ENCODE measurements around the gene ZBTB8OS. TPM values are rescaled to one million over a fixed set of nuclear protein-coding genes. Genes with fewer than 3 reads are reported as not detected.

Gene ZBTB8OS
- polyA plus RNA-seq, 1 donor from 2014 or later: 96.7 TPM

GRCh38 chr1:32659581-32659980 is 9.2 kb upstream of the ZBTB8OS start:
- TF ChIP-seq SMC3 (conservative IDR thresholded peaks at IDR 0.05; ENCODE audit: poor library complexity) (no peak), EZH2 (IDR thresholded peaks at IDR 0.05; ENCODE audit: borderline replicate concordance, insufficient read depth, low read length, poor library complexity, severe bottlenecking) (no peak), TAF1 (IDR thresholded peaks at IDR 0.05; ENCODE audit: low read depth) (no peak), EP300 (conservative IDR thresholded peaks at IDR 0.05; ENCODE audit: poor library complexity, severe bottlenecking) (no peak), MXI1 (conservative IDR thresholded peaks at IDR 0.05; ENCODE audit: poor library complexity, severe bottlenecking) (no peak), RAD21 (conservative IDR thresholded peaks at IDR 0.05) (no peak), POLR2AphosphoS5 (IDR thresholded peaks at IDR 0.05) (no peak)
- TF ChIP-seq, protein P1, sequence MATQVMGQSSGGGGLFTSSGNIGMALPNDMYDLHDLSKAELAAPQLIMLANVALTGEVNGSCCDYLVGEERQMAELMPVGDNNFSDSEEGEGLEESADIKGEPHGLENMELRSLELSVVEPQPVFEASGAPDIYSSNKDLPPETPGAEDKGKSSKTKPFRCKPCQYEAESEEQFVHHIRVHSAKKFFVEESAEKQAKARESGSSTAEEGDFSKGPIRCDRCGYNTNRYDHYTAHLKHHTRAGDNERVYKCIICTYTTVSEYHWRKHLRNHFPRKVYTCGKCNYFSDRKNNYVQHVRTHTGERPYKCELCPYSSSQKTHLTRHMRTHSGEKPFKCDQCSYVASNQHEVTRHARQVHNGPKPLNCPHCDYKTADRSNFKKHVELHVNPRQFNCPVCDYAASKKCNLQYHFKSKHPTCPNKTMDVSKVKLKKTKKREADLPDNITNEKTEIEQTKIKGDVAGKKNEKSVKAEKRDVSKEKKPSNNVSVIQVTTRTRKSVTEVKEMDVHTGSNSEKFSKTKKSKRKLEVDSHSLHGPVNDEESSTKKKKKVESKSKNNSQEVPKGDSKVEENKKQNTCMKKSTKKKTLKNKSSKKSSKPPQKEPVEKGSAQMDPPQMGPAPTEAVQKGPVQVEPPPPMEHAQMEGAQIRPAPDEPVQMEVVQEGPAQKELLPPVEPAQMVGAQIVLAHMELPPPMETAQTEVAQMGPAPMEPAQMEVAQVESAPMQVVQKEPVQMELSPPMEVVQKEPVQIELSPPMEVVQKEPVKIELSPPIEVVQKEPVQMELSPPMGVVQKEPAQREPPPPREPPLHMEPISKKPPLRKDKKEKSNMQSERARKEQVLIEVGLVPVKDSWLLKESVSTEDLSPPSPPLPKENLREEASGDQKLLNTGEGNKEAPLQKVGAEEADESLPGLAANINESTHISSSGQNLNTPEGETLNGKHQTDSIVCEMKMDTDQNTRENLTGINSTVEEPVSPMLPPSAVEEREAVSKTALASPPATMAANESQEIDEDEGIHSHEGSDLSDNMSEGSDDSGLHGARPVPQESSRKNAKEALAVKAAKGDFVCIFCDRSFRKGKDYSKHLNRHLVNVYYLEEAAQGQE (IDR thresholded peaks at IDR 0.05; ENCODE audit: borderline replicate concordance): no peak
- TF ChIP-seq, protein P2, sequence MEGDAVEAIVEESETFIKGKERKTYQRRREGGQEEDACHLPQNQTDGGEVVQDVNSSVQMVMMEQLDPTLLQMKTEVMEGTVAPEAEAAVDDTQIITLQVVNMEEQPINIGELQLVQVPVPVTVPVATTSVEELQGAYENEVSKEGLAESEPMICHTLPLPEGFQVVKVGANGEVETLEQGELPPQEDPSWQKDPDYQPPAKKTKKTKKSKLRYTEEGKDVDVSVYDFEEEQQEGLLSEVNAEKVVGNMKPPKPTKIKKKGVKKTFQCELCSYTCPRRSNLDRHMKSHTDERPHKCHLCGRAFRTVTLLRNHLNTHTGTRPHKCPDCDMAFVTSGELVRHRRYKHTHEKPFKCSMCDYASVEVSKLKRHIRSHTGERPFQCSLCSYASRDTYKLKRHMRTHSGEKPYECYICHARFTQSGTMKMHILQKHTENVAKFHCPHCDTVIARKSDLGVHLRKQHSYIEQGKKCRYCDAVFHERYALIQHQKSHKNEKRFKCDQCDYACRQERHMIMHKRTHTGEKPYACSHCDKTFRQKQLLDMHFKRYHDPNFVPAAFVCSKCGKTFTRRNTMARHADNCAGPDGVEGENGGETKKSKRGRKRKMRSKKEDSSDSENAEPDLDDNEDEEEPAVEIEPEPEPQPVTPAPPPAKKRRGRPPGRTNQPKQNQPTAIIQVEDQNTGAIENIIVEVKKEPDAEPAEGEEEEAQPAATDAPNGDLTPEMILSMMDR (IDR thresholded peaks at IDR 0.05; ENCODE audit: poor library complexity, severe bottlenecking): no peak
- Histone ChIP-seq H3F3A (ENCODE audit: insufficient read depth, low read length, poor library complexity, severe bottlenecking) (no peaks in the 10 kb centered on the region), H3K9me3 (ENCODE audit: low read length) (no peaks in the 10 kb centered on the region), H2AFZ (ENCODE audit: low read depth, low read length) (no peak overlapping the region), H3K27me3 (ENCODE audit: insufficient read depth, low read depth, low read length) (no peaks in the 10 kb centered on the region), H3K27ac (ENCODE audit: low read length) (no peak overlapping the region), H3K4me2 (ENCODE audit: low read length) (no peak overlapping the region), H4K20me1 (ENCODE audit: insufficient read depth) (no peaks in the 10 kb centered on the region), H3K4me3 (ENCODE audit: low read length) (no peak overlapping the region), H3K9me2 (ENCODE audit: insufficient read depth, low read length) (no peaks in the 10 kb centered on the region), H3K79me2 (replicated peaks; ENCODE audit: insufficient read depth, low read length) (peaks cover 31% of the 10 kb centered on the region), H3K9ac (ENCODE audit: low read length) (no peak overlapping the region), H3K36me3 (ENCODE audit: insufficient read depth, low read length) (no peaks in the 10 kb centered on the region)

GRCh38 chr1:32652244-32652962 is 2.1 kb upstream of the ZBTB8OS start:
- Histone ChIP-seq H3K27me3 (ENCODE audit: insufficient read depth, low read depth, low read length) (no peaks in the 10 kb centered on the region), H3K27ac (ENCODE audit: low read length) (peak overlapping the region; percentile 100), H3F3A (ENCODE audit: insufficient read depth, low read length, poor library complexity, severe bottlenecking) (peaks cover 4% of the 10 kb centered on the region), H3K4me3 (ENCODE audit: low read length) (peak overlapping the region; percentile 74), H3K9me3 (ENCODE audit: low read length) (no peaks in the 10 kb centered on the region), H3K79me2 (replicated peaks; ENCODE audit: insufficient read depth, low read length) (peaks cover 76% of the 10 kb centered on the region), H3K9ac (ENCODE audit: low read length) (peak overlapping the region; percentile 98), H3K4me2 (ENCODE audit: low read length) (peak overlapping the region; percentile 72), H4K20me1 (ENCODE audit: insufficient read depth) (no peaks in the 10 kb centered on the region), H3K9me2 (ENCODE audit: insufficient read depth, low read length) (no peaks in the 10 kb centered on the region), H3K36me3 (ENCODE audit: insufficient read depth, low read length) (no peaks in the 10 kb centered on the region), H2AFZ (ENCODE audit: low read depth, low read length) (no peak overlapping the region)
- no peak for TF ChIP-seq POLR2AphosphoS5 (IDR thresholded peaks at IDR 0.05)
- TF ChIP-seq MXI1 (conservative IDR thresholded peaks at IDR 0.05; ENCODE audit: poor library complexity, severe bottlenecking): no peak
- TF ChIP-seq EZH2 (IDR thresholded peaks at IDR 0.05; ENCODE audit: borderline replicate concordance, insufficient read depth, low read length, poor library complexity, severe bottlenecking): no peak
- no peak for TF ChIP-seq TAF1 (IDR thresholded peaks at IDR 0.05; ENCODE audit: low read depth)
- TF ChIP-seq RAD21 (conservative IDR thresholded peaks at IDR 0.05): no peak
- no peak for TF ChIP-seq SMC3 (conservative IDR thresholded peaks at IDR 0.05; ENCODE audit: poor library complexity)
- TF ChIP-seq, protein P2 (IDR thresholded peaks at IDR 0.05; ENCODE audit: poor library complexity, severe bottlenecking): no peak
- TF ChIP-seq, protein P1 (IDR thresholded peaks at IDR 0.05; ENCODE audit: borderline replicate concordance): no peak
- TF ChIP-seq EP300 (conservative IDR thresholded peaks at IDR 0.05; ENCODE audit: poor library complexity, severe bottlenecking): no peak

Data from neural cell (in vitro differentiated cells).